ENCODE results near the gene GLYR1.

DNA sequence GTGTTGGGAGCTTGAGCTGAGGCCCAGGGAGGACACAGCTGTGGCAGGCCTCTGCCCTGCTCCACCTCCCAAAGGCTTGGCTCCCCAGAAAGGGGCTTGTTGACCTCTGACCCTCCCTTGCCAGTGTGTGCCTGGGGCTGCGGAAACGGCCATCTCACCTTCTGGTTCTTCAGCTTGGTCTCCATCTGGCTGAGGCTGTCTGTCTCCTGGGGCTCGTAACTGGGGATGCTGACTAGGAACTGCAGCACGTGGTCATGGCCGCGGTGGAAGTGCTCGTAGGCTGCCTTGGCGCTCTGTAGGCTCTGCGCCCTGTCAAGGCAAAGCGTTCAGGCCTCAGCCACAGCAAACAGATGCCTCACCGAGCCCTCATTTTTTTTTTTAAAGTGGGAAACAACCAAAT lies 42.9 kb upstream of the GLYR1 start:
- TF ChIP-seq RFX5 (IDR thresholded peaks at IDR 0.05; ENCODE audit: low read depth, low read length), result no peak
- TF ChIP-seq, protein P1, sequence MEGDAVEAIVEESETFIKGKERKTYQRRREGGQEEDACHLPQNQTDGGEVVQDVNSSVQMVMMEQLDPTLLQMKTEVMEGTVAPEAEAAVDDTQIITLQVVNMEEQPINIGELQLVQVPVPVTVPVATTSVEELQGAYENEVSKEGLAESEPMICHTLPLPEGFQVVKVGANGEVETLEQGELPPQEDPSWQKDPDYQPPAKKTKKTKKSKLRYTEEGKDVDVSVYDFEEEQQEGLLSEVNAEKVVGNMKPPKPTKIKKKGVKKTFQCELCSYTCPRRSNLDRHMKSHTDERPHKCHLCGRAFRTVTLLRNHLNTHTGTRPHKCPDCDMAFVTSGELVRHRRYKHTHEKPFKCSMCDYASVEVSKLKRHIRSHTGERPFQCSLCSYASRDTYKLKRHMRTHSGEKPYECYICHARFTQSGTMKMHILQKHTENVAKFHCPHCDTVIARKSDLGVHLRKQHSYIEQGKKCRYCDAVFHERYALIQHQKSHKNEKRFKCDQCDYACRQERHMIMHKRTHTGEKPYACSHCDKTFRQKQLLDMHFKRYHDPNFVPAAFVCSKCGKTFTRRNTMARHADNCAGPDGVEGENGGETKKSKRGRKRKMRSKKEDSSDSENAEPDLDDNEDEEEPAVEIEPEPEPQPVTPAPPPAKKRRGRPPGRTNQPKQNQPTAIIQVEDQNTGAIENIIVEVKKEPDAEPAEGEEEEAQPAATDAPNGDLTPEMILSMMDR (IDR thresholded peaks at IDR 0.05 in 2 of 3, conservative IDR thresholded peaks at IDR 0.05 in 1 of 3; ENCODE audit: control insufficient read depth in 2 of 3, extremely low read depth in 1 of 3, insufficient read depth in 1 of 3, low read depth in 3 of 3, low read length in 3 of 3), result no peak
- TF ChIP-seq BCL11A (IDR thresholded peaks at IDR 0.05; ENCODE audit: low read depth, low read length), result no peak
